Measurements from ENCODE around the gene STXBP6. TPM values are rescaled to one million over a fixed set of nuclear protein-coding genes. Genes with fewer than 3 reads are reported as not detected.

STXBP6 gene
- total and polyA plus RNA-seq, 8 donors = 17.2 to 54.1 (median 47.1) TPM

DNA sequence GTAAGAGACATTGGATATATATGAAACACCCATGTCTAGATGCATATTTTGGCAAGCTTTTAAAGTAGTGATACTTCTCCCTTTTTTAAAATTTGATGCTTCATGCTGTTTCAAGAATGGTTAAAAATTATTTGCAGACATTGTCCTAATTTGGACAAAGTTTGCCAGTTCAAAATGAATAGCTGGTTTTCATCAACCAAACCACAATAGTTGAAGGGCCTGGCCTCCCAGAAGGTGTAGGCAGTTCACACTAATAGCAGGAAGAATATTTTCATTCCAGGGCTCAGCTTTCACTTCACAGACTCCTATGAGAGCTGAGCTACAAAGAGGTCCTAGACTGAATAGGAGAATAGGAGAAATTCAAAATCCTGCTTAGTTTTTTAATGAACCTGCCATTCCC is 78.7 kb downstream of the STXBP6 start:
- ATAC-seq (no peak), DNase-seq (no peak)
- Histone ChIP-seq H3K27ac (no peak overlapping the region), H3K4me3 (no peak overlapping the region), H3K36me3 (no peaks in the 10 kb centered on the region), H3K4me1 (no peaks in the 10 kb centered on the region), H3K27me3 (no peaks in the 10 kb centered on the region), H3K9me3 (no peaks in the 10 kb centered on the region)
- TF ChIP-seq, protein P1, sequence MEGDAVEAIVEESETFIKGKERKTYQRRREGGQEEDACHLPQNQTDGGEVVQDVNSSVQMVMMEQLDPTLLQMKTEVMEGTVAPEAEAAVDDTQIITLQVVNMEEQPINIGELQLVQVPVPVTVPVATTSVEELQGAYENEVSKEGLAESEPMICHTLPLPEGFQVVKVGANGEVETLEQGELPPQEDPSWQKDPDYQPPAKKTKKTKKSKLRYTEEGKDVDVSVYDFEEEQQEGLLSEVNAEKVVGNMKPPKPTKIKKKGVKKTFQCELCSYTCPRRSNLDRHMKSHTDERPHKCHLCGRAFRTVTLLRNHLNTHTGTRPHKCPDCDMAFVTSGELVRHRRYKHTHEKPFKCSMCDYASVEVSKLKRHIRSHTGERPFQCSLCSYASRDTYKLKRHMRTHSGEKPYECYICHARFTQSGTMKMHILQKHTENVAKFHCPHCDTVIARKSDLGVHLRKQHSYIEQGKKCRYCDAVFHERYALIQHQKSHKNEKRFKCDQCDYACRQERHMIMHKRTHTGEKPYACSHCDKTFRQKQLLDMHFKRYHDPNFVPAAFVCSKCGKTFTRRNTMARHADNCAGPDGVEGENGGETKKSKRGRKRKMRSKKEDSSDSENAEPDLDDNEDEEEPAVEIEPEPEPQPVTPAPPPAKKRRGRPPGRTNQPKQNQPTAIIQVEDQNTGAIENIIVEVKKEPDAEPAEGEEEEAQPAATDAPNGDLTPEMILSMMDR (IDR thresholded peaks at IDR 0.05) = no peak
- intact Hi-C loops (cut with DNase I) = no loop called here

DNA sequence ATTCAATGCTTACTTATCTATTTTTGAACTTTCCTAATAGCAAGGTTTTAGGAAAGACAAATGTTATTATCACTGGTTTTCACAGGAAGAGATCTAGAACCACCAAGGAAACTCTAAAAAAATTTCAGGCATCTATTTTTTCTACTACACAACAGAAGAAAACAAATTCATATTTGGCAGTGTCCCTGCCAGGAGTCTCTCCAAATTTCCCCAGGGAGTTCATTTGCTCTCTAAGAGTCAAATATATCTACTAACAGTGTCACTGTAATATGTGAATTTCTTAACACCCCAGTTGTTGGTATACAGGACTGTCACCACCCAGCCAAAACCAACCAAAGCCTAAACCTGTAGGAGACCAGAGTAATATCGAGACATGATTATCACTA is 83.4 kb downstream of the STXBP6 start:
- Histone ChIP-seq H3K36me3 (no peaks in the 10 kb centered on the region), H3K4me1 (no peaks in the 10 kb centered on the region), H3K27ac (peak overlapping the region; percentile 50 to 67), H3K4me3 (no peak overlapping the region), H3K27me3 (no peaks in the 10 kb centered on the region), H3K9me3 (no peaks in the 10 kb centered on the region)
- DNase-seq (no peak), ATAC-seq (no peak)
- intact Hi-C loops (cut with DNase I) = no loop called here
- TF ChIP-seq, protein P1 (IDR thresholded peaks at IDR 0.05) = no peak

DNA sequence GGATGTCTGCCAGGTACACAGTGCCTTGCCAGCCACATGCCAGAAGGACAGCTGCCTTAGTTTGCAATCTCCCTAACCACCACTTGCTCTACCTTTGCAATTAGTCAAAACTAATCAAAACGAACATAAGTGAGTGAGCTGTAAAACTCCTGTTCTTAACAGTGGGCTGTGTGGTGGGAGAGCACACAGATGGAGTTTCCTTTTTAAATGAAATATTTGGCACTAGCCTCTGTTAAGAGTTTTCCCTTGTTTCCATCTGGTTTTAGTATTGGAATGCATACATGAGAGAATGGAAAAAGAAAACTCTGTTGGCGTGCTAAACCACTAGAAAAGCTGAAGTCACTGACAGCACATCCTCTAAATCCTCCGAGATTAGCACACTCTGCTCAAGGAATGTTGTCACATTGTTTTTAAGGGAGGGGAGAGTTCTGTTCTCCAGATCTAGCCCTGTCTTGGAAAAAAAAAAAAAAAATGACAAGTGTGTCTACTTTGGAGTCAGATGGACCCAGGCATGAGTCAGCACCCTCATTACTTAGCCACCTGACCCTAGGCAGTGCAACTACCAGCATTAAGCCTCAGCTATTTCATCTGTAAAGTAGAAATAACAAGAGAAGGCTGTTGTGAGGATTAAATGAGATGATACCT is 83.9 kb downstream of the STXBP6 start:
- H3K36me3 ChIP-seq = no peaks in the 10 kb centered on the region
- H3K9me3 ChIP-seq = no peaks in the 10 kb centered on the region
- intact Hi-C loops (cut with DNase I) = no loop called here
- H3K4me3 ChIP-seq = no peak overlapping the region
- ATAC-seq (peak; percentile 95), DNase-seq (peak in 3 of 4 donors; percentile 36 to 49 (median 39))
- H3K27ac ChIP-seq = peak overlapping the region; percentile 50 to 67
- no peaks in the 10 kb centered on the region for H3K27me3 ChIP-seq
- TF ChIP-seq, protein P1 (IDR thresholded peaks at IDR 0.05) = no peak
- no peaks in the 10 kb centered on the region for H3K4me1 ChIP-seq

DNA sequence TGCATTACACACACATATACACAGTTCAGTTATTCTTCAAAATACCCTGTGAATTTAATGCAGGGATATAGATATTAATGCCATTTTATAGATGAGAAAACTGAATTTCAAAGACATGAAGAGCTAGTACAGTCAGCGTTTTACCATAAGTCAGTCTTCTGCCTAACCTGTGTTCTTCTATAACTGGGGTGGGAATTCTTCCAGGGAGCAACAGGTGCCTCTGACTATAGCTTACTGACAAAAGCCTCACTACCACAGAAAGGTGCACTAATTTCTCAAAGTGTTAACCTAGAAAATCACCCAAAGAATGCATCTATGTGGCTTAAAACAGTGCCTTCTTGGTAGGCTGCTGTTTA is 84.4 kb downstream of the STXBP6 start:
- TF ChIP-seq, protein P1 (IDR thresholded peaks at IDR 0.05) = no peak
- DNase-seq = no peak
- H3K27ac ChIP-seq = peak overlapping the region; percentile 50 to 67
- no peak overlapping the region for H3K4me3 ChIP-seq
- ATAC-seq = no peak
- no peaks in the 10 kb centered on the region for H3K27me3 ChIP-seq
- H3K9me3 ChIP-seq = no peaks in the 10 kb centered on the region
- H3K4me1 ChIP-seq = no peaks in the 10 kb centered on the region
- intact Hi-C loops (cut with DNase I) = no loop called here
- H3K36me3 ChIP-seq = no peaks in the 10 kb centered on the region

DNA sequence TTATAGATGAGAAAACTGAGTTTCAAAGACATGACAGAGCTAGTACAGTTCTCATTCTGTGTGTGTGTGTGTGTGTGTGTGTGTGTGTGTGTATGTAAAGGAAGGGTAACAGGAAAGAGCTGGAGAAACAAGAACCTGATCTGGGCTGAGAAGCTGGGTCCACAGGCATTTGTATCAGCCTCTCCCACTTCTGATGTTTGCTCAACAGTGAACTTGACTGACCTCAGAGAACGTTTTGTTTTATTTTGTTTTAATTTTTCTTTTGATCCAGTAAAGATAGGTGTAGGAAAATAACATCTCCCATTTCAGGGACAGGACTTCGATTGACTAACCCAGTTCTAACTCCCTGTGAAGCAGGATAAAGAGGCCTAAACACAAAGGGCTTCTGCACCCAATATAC is 85.4 kb downstream of the STXBP6 start:
- ATAC-seq = peak; percentile 16
- peak overlapping the region in 1 of 2 donors; percentile 50 for H3K27ac ChIP-seq
- TF ChIP-seq, protein P1 (IDR thresholded peaks at IDR 0.05) = no peak
- H3K9me3 ChIP-seq = no peaks in the 10 kb centered on the region
- H3K4me1 ChIP-seq = no peaks in the 10 kb centered on the region
- no peaks in the 10 kb centered on the region for H3K27me3 ChIP-seq
- no peaks in the 10 kb centered on the region for H3K36me3 ChIP-seq
- H3K4me3 ChIP-seq = no peak overlapping the region
- intact Hi-C loops (cut with DNase I) = no loop called here
- no peak for DNase-seq
